Upper lobe of left lung (tissue), 4 donors: ENCODE measurements around the gene ANAPC5.

Source experiments
- CTCF ChIP-seq, 6 experiments: fragments of 450-650 bp in 4 of 6; fragments of 200-600 bp in 2 of 6; sonication (generic) in 2 of 6; IDR thresholded peaks; one replicate each; pipeline ENCODE4 v1.5.1; 2016 to 2019; ENCODE audit warnings: antibody characterized with exemption in 6 of 6
- POLR2A ChIP-seq, 4 donors: fragments of 450-650 bp; IDR thresholded peaks; one replicate each; pipeline ENCODE4 v1.5.1; 2016 to 2017; ENCODE audit warnings: antibody characterized with exemption in 4 of 4, mild to moderate bottlenecking in 2 of 4
- POLR2AphosphoS5 ChIP-seq, 2 donors: sonication (generic); formaldehyde crosslinking; IDR thresholded peaks; one replicate each; pipeline ENCODE4 v1.5.1; 2017; ENCODE audit warnings: antibody characterized with exemption in 2 of 2

GRCh38 chr12:121388421-121388981 lies 36.3 kb upstream of the ANAPC5 start:
- TF ChIP-seq POLR2AphosphoS5 (IDR thresholded peaks at IDR 0.05) (no peak), CTCF (IDR thresholded peaks at IDR 0.05) (no peak), POLR2A (IDR thresholded peaks at IDR 0.05) (no peak)
